Transverse colon (tissue), 4 donors: Measurements from ENCODE around the gene SNRPF. TPM values are rescaled to one million over a fixed set of nuclear protein-coding genes. Genes with fewer than 3 reads are reported as not detected.

Source experiments
- DNase-seq: peaks from one replicate; pipeline ENCODE4 v3.0.0-alpha.2; 2019
- H3K27ac ChIP-seq, 4 donors: fragments of 200-600 bp; sonication (generic); 2 replicates each; pipeline ENCODE4 v1.5.1; 2016 to 2018; ENCODE audit warnings: inconsistent platforms in 4 of 4
- H3K27me3 ChIP-seq: fragments of 200-600 bp; sonication (generic); 2 replicates; pipeline ENCODE4 v1.5.1; 2017; ENCODE audit warnings: inconsistent platforms
- H3K36me3 ChIP-seq, 4 donors: fragments of 200-600 bp; sonication (generic); 2 replicates each; pipeline ENCODE4 v1.5.1; 2017 to 2019; ENCODE audit warnings: inconsistent platforms in 4 of 4
- H3K4me1 ChIP-seq, 4 donors: fragments of 200-600 bp; sonication (generic); 2 replicates each; pipeline ENCODE4 v1.5.1; 2017 to 2020; ENCODE audit warnings: inconsistent platforms in 4 of 4
- H3K4me3 ChIP-seq, 4 donors: fragments of 200-600 bp; sonication (generic); 1 replicate in 1 of 4; 2 replicates in 3 of 4; pipeline versions ENCODE4 v1.5.1 to v1.6.1; 2017 to 2019; ENCODE audit warnings: inconsistent platforms in 4 of 4
- H3K9me3 ChIP-seq, 2 donors: fragments of 200-600 bp; sonication (generic); 2 replicates each; pipeline ENCODE4 v1.5.1; 2017 to 2019; ENCODE audit warnings: inconsistent platforms in 2 of 2
- CTCF ChIP-seq, 5 experiments: fragments of 200-600 bp in 3 of 5; fragments of 450-650 bp in 2 of 5; sonication (generic) in 3 of 5; IDR thresholded peaks; 1 replicate in 2 of 5; 2 replicates in 3 of 5; pipeline ENCODE4 v1.5.1; 2016 to 2017; ENCODE audit warnings: antibody characterized with exemption in 5 of 5, inconsistent platforms in 3 of 5, mild to moderate bottlenecking in 2 of 5, moderate library complexity in 1 of 5
- EP300 ChIP-seq: sonication (generic); formaldehyde crosslinking; IDR thresholded peaks from one replicate; pipeline ENCODE4 v1.6.1; 2017; ENCODE audit warnings: antibody characterized with exemption, low read depth
- POLR2A ChIP-seq: fragments of 450-650 bp; IDR thresholded peaks from one replicate; pipeline ENCODE4 v1.6.1; 2016; ENCODE audit warnings: antibody characterized with exemption, mild to moderate bottlenecking, moderate library complexity
- POLR2AphosphoS5 ChIP-seq, 3 donors: sonication (generic); formaldehyde crosslinking; IDR thresholded peaks; one replicate each; pipeline ENCODE4 v1.6.1; 2016; ENCODE audit warnings: antibody characterized with exemption in 3 of 3
- WGBS, 2 donors: methylation state at CpG; one replicate each; pipeline ENCODE4 v1.1.5; 2018; ENCODE audit warnings: low coverage in 1 of 2; 5-methylcytosine and 5-hydroxymethylcytosine counted together
- in situ Hi-C, 4 donors: fragments of 200-750 bp; cut with MboI; loops; one replicate each; pipeline versions ENCODE4 v1.15.0 to v1.15.1; 2017; ENCODE audit warnings: low sequenced_read_pairs in 3 of 4, low pct_ligation_motif_present in 1 of 4, low pct_unique_long_range_greater_than_20kb in 1 of 4
- intact Hi-C: fragments of 100-400 bp; cut with DNase I; formaldehyde crosslinking; loops from one replicate; pipeline ENCODE4 v1.15.1; 2023; ENCODE audit warnings: low total_unique reads
- total RNA-seq, 4 donors: library from RNA; depleted of rRNA; stranded (reverse); fragments of >200 nt; gene quantifications; one replicate each; pipeline ENCODE4 v1.1.0, GENCODE V29; 2016

SNRPF gene
- total RNA-seq, 4 donors from 2014 or later = 4.8 to 8.3 TPM; not detected in 2

GRCh38 chr12:95877622-95878021 lies 18.9 kb downstream of the SNRPF start:
- intact Hi-C loops = no loop called here
- no peak for DNase-seq
- no peak for TF ChIP-seq EP300
- TF ChIP-seq POLR2AphosphoS5 (IDR thresholded peaks at IDR 0.05) = no peak
- TF ChIP-seq POLR2A = no peak
- TF ChIP-seq CTCF (IDR thresholded peaks at IDR 0.05) = no peak
- H3K4me1 ChIP-seq = peaks cover 0 to 20% (median 0%) of the 10 kb centered on the region in 4 donors
- H3K4me3 ChIP-seq = no peak overlapping the region
- WGBS, 2 donors = 77 to 81% methylated on average over 2 of the region's 2 CpGs
- in situ Hi-C loops = no loop called here
- H3K27me3 ChIP-seq = no peaks in the 10 kb centered on the region
- no peaks in the 10 kb centered on the region for H3K9me3 ChIP-seq
- H3K27ac ChIP-seq = no peak overlapping the region
- H3K36me3 ChIP-seq = no peaks in the 10 kb centered on the region

GRCh38 chr12:95880895-95881294 lies 22.1 kb downstream of the SNRPF start:
- in situ Hi-C loops = no loop called here
- no peaks in the 10 kb centered on the region for H3K36me3 ChIP-seq

GRCh38 chr12:95881331-95881955 lies 22.7 kb downstream of the SNRPF start:
- Histone ChIP-seq H3K27me3 (no peaks in the 10 kb centered on the region), H3K4me3 (no peak overlapping the region), H3K36me3 (no peaks in the 10 kb centered on the region), H3K9me3 (peaks cover 0 to 4% of the 10 kb centered on the region in 2 donors), H3K27ac (no peak overlapping the region), H3K4me1 (peaks cover 0 to 20% (median 2%) of the 10 kb centered on the region in 4 donors)
- WGBS, 2 donors = 63 to 71% methylated on average over 3 of the region's 3 CpGs
- in situ Hi-C loops = no loop called here
- no peak for DNase-seq
- intact Hi-C loops = no loop called here
- TF ChIP-seq POLR2A (no peak), POLR2AphosphoS5 (IDR thresholded peaks at IDR 0.05) (no peak), CTCF (IDR thresholded peaks at IDR 0.05) (no peak), EP300 (no peak)

More at GRCh38 chr12:95880895-95881294, 22.1 kb downstream of the SNRPF start:
- Histone ChIP-seq H3K4me1 (peaks cover 0 to 20% (median 2%) of the 10 kb centered on the region in 4 donors), H3K27me3 (no peaks in the 10 kb centered on the region), H3K4me3 (no peak overlapping the region), H3K9me3 (peaks cover 0 to 4% of the 10 kb centered on the region in 2 donors), H3K27ac (no peak overlapping the region)
- DNase-seq = no peak
- no peak for TF ChIP-seq CTCF (IDR thresholded peaks at IDR 0.05)
- TF ChIP-seq POLR2A = no peak
- TF ChIP-seq EP300 = no peak
- TF ChIP-seq POLR2AphosphoS5 (IDR thresholded peaks at IDR 0.05) = no peak
- 52 to 57% methylated on average over 1 of the region's 1 CpG for WGBS, 2 donors
- intact Hi-C loops = no loop called here

- H3K36me3 ChIP-seq = no peaks in the 10 kb centered on the region
- WGBS, 2 donors = 61 to 64% methylated on average over 1 of the region's 1 CpG
- H3K9me3 ChIP-seq = peaks cover 0 to 4% of the 10 kb centered on the region in 2 donors
- DNase-seq = no peak
- H3K4me3 ChIP-seq = no peak overlapping the region
- H3K27ac ChIP-seq = no peak overlapping the region
- in situ Hi-C loops (no loop called here), intact Hi-C loops (no loop called here)
- no peaks in the 10 kb centered on the region for H3K27me3 ChIP-seq
- peaks cover 0 to 20% (median 2%) of the 10 kb centered on the region in 4 donors for H3K4me1 ChIP-seq
- TF ChIP-seq POLR2A (no peak), POLR2AphosphoS5 (IDR thresholded peaks at IDR 0.05) (no peak), EP300 (no peak), CTCF (IDR thresholded peaks at IDR 0.05) (no peak)
Observed at GRCh38 chr12:95882080-95882479, 23.3 kb downstream of the SNRPF start.
